DMS53 treated with DMSO at 0.1 percent for 48 hours (cell line): Measurements from ENCODE around the gene ATOX1.
"Not testable (repeated sequence)": the region's sequence is repeated elsewhere in the genome, so short reads cannot be mapped to it uniquely, and the experiment has no call there.

Experiments used
- DNase-seq: peaks from one replicate; lab custom pipeline; 2025; ENCODE audit not compliant: unreplicated experiment; lab: John Stamatoyannopoulos, UW

Gene ATOX1

DNA sequence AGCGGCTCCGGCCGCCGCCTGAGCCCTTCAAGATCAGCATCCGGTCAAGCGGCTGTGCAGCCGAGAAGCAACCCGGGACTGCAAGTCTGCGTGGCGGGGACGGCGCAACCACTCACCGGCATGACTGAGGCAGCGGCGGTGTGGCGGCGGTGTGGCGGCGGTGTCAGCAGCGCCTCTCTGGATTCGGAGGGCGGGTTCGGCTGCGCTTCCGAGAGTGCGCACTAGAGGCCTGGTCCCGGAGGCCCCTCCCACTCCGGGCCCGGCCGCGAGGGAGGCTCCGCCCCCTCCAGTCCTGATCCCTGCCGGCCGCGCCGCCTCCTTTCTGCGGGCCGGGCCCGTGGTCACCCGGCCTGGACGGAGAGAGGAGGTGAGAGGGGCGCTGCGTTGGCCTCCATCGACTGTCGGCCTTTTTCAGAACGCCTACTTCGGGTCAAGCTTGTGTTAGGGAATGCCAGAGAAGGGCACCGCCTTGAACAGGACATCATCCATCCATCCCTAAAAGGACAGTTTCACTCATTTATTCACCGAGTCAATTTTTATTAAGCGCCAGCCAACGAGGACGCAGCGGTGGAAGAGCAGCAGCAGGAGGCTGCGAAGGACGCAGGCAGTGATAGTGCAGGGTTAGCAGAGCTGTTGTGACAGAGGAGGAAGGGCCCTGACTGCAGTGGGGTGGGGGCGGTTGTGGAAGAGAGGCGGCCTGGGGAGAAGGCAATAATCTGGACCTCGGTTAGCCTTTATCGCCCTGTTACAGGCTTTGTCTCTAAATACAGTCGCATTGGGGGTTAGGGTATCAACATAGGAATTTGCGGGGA, at the start of gene ATOX1:
Gene ATOX1 (minus strand): TSS at position 202 of the 812 bp plus-strand sequence. CDS start 80 bp downstream, at position 122.
- DNase-seq, result peak; percentile 82

DNA sequence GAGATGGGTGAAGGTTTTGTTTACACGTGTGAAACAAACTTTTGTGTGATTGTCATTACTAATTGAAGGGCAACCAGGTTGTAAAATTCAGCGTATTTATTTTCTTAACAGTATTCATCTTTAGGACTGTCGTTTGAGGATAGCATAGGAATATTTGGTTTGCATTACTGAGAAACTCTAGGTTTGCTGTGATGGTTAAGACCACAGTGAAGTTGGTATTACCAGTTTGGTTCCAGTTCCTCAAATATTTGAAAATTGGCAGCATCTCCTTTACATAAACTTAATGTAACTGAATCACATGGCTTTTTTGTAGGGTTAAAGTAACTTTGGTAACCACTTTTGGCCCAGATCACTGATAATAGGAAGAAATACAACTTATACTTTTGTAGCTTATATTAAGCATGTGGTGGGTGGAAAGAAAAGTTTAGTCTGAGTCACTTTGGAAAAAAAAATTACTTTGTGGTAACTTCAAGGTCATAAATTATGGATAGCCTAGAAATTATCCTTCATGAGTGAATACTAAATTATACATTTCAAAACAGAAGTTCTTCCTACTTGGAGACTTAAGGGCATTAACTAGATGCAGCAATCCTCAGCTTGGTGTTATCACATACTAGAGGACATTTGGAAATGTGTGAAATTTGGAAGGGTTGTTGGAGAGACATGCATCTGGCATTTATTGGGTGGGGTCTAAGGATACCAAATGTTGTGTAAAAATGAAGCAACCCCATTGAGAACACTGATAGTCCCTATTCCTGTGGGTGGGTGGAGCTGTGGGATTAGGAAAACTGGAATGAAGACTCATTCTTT, 47.2 kb upstream of the ATOX1 start:
- no peak for DNase-seq

DNA sequence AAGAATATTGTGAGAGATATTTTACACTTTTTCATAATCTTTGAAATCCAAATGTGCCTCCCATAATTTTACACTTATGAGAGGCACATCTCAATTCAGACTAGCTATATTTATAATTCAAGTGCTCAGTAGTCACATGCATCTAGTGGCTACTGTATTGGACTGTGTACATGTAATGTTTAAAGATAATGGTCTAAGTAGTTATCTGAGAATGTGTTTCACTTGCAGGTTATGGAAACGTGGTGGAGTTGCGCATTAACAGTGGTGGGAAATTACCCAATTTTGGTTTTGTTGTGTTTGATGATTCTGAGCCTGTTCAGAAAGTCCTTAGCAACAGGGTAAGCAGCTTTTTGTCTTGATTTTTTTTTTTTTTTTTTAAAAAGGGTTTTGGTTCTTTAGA, 42.1 kb upstream of the ATOX1 start:
- DNase-seq, result no peak

DNA sequence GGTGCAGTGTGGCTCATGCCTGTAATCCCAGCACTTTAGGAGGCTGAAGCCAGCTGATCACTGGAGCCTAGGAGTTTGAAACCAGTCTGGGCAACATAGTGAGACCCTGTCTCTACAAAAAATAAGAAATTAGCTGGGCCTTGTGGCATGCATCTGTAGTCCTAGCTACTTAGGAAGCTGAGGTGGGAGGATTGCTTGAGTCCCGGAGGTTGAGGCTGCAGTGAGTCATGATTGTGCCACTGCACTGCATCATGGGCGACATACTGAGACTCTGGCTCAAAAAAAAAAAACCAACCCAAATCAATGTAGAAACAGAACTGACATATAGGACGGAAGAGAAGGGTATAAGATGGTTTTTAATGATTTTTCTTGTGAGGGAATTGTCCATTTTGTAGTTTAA, 41.0 kb upstream of the ATOX1 start:
- no peak for DNase-seq

GRCh38 chr5:151798674-151799073, 40.2 kb upstream of the ATOX1 start:
- DNase-seq, result no peak

- no peak for DNase-seq
Measured at GRCh38 chr5:151795426-151795825, 37.0 kb upstream of the ATOX1 start.

DNA sequence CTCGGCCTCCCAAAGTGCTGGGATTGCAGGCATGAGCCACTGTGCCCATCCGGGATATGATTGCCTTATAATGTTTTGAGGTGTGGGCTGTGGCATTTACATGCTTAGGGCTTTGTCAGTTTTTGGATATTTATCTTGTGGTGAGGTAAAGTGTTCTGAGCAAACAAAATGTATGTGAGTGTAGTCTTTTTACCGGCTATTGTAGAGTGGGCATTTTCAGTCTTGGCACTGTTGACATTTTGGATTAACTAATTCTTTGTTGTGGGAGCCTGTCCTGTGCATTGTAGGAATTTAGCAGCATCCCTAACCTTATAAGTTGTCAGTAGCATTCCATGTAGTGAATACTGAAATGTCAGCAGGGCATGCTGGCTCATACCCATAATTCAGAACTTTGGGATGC, 34.9 kb upstream of the ATOX1 start:
- no peak for DNase-seq

DNA sequence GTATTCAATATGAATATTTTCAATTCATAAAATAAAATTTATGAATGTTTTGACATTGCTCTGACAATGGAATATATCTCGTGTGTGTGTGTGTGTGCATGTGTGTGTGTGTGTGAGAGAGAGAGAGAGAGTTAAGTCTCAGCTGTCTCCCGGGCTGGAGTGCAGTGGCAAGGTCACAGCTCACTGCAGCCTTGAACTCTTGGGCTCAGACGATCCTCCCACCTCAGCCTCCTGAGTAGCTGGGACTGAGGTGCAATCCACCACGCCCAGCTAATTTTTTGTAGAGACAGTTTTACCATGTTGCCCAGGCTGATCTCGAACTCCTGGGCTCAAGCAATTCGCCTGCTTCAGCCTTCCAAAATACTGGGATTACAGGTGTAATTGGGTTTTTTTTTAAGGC, 29.4 kb upstream of the ATOX1 start:
- DNase-seq, result no peak

GRCh38 chr5:151786468-151786867, 28.0 kb upstream of the ATOX1 start:
- DNase-seq, result no peak

DNA sequence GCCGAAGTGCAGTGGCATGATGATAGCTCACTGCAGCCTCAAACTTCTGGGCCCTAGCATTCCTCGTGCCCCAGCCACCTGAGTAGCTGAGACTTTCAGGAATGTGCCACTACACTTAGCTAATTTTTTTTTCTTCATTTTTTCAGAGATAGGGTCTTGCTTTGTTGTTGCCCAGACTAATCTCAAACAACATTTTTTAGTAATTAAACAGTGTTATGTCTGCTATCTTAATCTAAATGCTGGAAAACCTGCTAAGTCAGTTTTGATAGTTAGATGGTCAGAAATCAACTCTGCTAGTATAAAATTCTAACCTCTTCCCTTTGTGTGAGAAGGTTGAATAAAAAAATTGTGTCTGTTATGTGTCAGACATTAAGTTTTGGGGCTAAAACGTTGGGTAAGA, 25.7 kb upstream of the ATOX1 start:
- DNase-seq, result no peak

DNA sequence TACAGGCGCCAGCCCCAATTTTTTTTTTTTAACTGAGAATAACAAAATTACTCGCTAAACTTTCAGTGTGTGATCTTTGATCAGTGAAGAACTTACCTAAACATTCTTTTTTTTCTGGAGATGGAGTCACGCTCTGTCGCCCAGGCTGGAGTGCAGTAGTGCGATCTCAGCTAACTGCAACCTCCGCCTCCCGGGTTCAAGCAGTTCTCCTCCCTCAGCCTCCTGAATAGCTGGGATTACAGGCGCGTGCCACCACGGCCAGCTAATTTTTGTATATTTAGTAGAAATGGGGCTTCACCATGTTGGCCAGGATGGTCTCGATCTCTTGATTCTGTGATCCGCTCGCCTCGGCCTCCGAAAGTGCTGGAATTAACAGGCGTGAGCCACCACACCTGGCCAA, 25.2 kb upstream of the ATOX1 start:
- not testable (repeated sequence) for DNase-seq

DNA sequence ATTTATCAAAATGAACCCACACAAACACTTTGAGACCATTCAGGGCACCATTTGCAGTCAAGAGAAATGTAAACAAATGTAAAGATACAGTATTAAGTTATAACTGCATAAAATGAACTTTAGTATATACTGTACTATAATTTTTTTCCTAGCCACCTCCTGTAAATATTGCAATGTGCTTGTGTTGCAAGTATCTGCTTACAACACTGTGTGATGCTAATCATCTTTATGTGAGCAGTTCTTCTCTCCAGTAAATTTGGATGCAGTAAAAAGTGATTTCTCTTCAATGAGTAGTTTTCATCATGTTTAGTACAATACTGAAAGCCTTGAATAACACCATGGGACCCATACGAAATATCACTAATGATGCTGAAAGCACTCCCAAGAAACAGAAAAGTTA, 22.8 kb upstream of the ATOX1 start:
- DNase-seq, result no peak

DNA sequence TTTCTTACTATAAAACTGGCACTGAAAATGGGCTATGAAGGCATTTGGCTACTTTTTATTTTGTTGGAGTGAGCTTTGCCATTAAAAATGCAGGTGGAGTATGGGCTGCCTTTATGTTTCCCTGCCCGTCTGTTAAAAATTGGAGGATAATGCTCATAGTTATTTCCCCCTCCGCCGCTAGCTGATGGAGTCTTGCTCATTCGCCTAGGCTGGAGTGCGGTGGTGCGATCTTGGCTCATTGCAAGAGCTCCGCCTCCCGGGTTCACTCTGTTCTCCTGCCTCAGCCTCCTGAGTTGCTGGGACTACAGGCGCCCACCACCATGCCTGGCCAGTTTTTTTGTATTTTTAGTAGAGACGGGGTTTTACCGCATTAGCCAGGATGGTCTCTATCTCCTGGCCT, 21.9 kb upstream of the ATOX1 start:
- DNase-seq, result no peak

DNA sequence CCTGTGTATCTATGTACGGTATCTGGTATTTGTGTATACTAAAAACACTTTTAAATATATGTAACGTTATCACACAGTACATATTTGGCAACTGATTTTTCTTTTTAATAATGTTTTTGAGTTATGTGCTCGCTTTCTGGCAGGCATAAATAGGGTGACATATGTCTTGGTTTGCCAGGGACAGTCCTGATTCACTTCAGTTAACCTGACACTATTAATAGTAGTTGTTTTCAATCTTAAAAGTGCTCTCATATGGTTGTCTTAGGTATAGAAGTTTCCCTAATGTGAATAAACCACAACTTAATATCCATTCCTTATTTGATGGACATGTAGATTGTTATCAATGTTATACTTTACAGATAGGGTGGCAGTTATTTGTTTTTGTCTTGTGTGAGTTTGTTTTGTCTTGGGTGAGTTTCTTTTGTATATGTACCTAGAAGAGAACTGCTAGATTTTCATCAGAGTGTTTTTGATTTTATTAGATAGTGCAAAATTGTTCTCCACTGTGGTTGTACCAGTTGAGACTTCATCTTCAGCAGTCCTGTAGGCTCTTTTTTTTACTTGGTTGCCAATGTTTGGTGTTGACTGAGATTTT, 21.2 kb upstream of the ATOX1 start:
- DNase-seq, result no peak

- no peak for DNase-seq
Measured at GRCh38 chr5:151775025-151775606, 16.7 kb upstream of the ATOX1 start.

DNA sequence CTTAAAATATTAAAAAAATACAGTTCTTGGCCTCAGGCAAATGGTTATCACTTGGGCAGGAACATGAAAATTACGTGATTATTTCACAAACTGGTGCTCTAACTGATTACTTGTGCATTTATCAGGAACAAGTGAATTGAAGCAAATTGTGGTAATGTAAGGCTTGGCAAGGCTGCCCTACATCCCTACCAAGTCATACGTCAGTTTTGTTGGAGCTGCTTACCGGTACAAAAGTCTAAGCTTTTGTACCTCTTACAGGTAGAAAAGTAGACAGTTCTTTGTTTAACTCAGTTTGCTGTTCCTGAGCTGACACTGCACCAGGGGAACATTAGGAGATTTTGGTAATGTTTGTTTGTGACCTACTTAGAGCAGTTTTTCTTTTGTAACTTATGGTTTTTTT, 15.5 kb upstream of the ATOX1 start:
- DNase-seq, result no peak

GRCh38 chr5:151772846-151773561, 14.6 kb upstream of the ATOX1 start:
- no peak for DNase-seq

DNA sequence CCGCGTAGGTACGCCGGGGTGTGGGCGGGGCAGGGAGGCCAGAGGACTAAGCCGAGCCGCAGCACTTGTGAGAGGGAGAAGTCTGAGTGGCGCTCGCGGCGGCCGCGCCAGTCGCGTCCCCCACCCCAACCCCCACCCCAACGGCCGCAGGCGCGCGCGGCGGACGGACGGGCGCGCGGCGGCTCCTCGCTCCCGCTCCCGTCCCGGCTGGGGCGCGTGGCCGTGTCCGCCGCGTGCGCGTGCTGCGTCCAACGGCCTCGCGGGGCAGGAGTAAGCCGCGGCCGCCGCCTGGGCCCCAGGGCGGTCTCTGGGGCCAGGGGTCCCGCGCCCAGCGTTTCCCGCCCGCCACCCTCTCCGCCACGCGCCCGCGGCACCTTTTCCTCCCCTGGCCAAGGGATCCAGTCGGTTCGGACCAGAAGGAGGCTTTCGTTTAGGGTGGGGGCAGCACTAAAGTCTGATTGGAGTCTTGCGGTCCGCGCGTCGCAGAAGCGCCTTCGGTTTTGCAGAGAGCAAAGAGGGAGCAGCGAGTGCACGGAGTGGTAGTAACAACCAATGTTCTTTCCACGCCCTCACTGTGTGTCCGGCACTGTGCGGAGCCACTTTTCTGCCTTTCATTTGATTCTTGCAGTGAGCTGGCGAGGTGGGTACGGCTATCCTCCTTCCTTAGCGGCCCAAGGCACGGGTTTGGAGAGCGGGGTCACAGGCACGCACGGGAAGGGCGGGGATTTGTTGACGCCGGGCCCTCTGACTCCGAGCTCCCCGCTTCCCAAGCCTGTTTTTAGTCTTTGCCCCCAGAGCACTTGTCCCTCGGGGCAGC, 13.8 kb upstream of the ATOX1 start:
- DNase-seq, result no peak

- DNase-seq, result peak; percentile 100
Measured at GRCh38 chr5:151771259-151772028, 13.0 kb upstream of the ATOX1 start, which contains the start of gene G3BP1. Gene G3BP1, plus strand, starts transcription at chr5:151771954. Its CDS starts 14,667 bp downstream, at chr5:151786621.
